Measurements from ENCODE around the gene IDE.
A peak's percentile ranks its signal among the peaks of the same experiment; 100 is the strongest.
"Not testable (repeated sequence)": the region's sequence is repeated elsewhere in the genome, so short reads cannot be mapped to it uniquely, and the experiment has no call there.

The IDE gene

GRCh38 chr10:92436611-92437010 is 137.3 kb downstream of the IDE start:
- DNase-seq (ENCODE audit: low read depth, low spot score) = no peak
- TF ChIP-seq, protein P1, sequence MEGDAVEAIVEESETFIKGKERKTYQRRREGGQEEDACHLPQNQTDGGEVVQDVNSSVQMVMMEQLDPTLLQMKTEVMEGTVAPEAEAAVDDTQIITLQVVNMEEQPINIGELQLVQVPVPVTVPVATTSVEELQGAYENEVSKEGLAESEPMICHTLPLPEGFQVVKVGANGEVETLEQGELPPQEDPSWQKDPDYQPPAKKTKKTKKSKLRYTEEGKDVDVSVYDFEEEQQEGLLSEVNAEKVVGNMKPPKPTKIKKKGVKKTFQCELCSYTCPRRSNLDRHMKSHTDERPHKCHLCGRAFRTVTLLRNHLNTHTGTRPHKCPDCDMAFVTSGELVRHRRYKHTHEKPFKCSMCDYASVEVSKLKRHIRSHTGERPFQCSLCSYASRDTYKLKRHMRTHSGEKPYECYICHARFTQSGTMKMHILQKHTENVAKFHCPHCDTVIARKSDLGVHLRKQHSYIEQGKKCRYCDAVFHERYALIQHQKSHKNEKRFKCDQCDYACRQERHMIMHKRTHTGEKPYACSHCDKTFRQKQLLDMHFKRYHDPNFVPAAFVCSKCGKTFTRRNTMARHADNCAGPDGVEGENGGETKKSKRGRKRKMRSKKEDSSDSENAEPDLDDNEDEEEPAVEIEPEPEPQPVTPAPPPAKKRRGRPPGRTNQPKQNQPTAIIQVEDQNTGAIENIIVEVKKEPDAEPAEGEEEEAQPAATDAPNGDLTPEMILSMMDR (IDR thresholded peaks at IDR 0.05; ENCODE audit: low read depth, low read length) = no peak
- in situ Hi-C loops (cut with HindIII; ENCODE audit: low sequenced_read_pairs) = no loop called here
- no peak overlapping the region for H3K4me3 ChIP-seq (ENCODE audit: low read depth, low read length)

GRCh38 chr10:92436065-92436464 is 137.8 kb downstream of the IDE start:
- in situ Hi-C loops (cut with HindIII; ENCODE audit: low sequenced_read_pairs); DNase-seq (ENCODE audit: low read depth, low spot score); H3K4me3 ChIP-seq (ENCODE audit: low read depth, low read length): not testable (repeated sequence)

- no peak overlapping the region for H3K4me3 ChIP-seq (ENCODE audit: low read depth, low read length)
- TF ChIP-seq, protein P1 (IDR thresholded peaks at IDR 0.05; ENCODE audit: low read depth, low read length) = no peak
- no peak for DNase-seq (ENCODE audit: low read depth, low spot score)
- in situ Hi-C loops (cut with HindIII; ENCODE audit: low sequenced_read_pairs) = no loop called here
Observed at GRCh38 chr10:92434385-92434784, 139.5 kb downstream of the IDE start.

- DNase-seq (ENCODE audit: low read depth, low spot score) = no peak
- in situ Hi-C loops (cut with HindIII; ENCODE audit: low sequenced_read_pairs) = no loop called here
Observed at GRCh38 chr10:92432596-92432995, 141.3 kb downstream of the IDE start.

GRCh38 chr10:92430103-92430502 is 143.8 kb downstream of the IDE start:
- TF ChIP-seq, protein P1 (IDR thresholded peaks at IDR 0.05; ENCODE audit: low read depth, low read length) = no peak
- DNase-seq (ENCODE audit: low read depth, low spot score) = no peak
- in situ Hi-C loops (cut with HindIII; ENCODE audit: low sequenced_read_pairs) = no loop called here
- no peak overlapping the region for H3K4me3 ChIP-seq (ENCODE audit: low read depth, low read length)

More at GRCh38 chr10:92432596-92432995, 141.3 kb downstream of the IDE start:
- TF ChIP-seq, protein P1 (IDR thresholded peaks at IDR 0.05; ENCODE audit: low read depth, low read length) = no peak
- no peak overlapping the region for H3K4me3 ChIP-seq (ENCODE audit: low read depth, low read length)

DNA sequence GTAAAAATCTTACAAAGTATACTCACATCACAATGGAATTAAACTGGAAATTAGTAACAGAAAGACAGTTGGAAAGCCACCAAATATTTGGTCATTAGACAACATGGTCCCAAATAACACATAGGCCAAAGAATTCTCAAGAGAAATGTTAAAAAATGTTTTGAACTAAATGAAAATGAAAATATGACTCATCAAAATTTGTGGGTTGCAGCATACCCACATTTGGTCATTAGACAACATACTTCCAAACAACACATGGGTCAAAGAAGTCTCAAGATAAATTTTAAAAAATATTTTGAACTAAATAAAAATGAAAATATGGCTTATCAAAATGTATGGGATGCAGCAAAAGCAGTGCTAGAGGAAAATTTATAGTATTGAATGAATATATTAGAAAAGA is 152.3 kb downstream of the IDE start:
- TF ChIP-seq, protein P1 (IDR thresholded peaks at IDR 0.05; ENCODE audit: low read depth, low read length) = no peak
- in situ Hi-C loops (cut with HindIII; ENCODE audit: low sequenced_read_pairs) = no loop called here
- DNase-seq (ENCODE audit: low read depth, low spot score) = no peak
- no peak overlapping the region for H3K4me3 ChIP-seq (ENCODE audit: low read depth, low read length)

DNA sequence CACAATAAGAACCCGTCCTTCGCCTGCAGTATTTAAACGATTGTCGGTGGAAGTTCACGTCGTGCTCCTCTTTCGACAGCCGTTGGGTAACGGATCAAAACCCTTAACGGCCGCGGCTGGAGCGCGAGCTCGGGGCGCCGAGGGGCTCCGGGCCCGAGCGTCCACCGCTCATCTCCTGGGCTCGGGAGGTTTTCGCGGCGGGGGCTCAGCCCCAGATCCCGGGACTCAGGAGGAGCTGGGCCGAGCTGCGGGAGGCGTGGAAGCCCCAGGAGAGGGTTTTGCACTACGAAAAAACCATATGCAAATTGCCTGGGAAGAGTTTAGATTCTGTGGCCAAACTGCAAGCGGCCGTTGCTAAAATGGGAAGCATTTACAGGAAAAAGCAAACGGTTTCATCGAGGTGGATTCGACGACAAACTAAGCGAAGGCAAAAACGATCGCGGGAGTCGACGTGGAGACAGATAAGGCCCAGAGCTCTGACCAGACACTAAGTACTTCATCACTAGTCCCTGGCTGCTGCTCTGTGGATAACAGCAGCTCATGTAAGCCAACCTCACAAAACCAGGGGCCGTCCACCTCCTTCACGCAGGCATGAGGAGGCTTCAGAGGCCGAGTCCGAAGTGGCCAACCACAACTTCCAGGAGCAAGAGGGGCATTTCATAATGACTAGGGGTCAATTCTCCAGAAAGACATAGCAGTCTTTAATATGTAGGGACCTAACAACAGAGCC is 153.2 kb downstream of the IDE start:
- TF ChIP-seq, protein P1 (IDR thresholded peaks at IDR 0.05; ENCODE audit: low read depth, low read length) = no peak
- in situ Hi-C loops (cut with HindIII; ENCODE audit: low sequenced_read_pairs) = no loop called here
- peak overlapping the region; percentile 31 for H3K4me3 ChIP-seq (ENCODE audit: low read depth, low read length)
- no peak for DNase-seq (ENCODE audit: low read depth, low spot score)
